HEK293 (cell line): ENCODE measurements around the gene NDUFS1.
A peak's percentile ranks its signal among the peaks of the same experiment; 100 is the strongest.

Experiments used
- BCL11A ChIP-seq: fragments of 450-650 bp; formaldehyde crosslinking; IDR thresholded peaks from 2 replicates; pipeline ENCODE4 v1.5.1; 2016; ENCODE audit warnings: low read depth, missing biosample characterization, missing genetic modification characterization
- GFI1B ChIP-seq: fragments of 450-650 bp; formaldehyde crosslinking; IDR thresholded peaks from 2 replicates; pipeline ENCODE4 v1.5.1; 2016; ENCODE audit warnings: missing biosample characterization, missing genetic modification characterization
- KLF10 ChIP-seq: fragments of 450-650 bp; IDR thresholded peaks from 2 replicates; pipeline ENCODE4 v1.5.1; 2018; ENCODE audit warnings: missing biosample characterization, mild to moderate bottlenecking, missing genetic modification characterization
- KLF16 ChIP-seq: fragments of 450-650 bp; formaldehyde crosslinking; IDR thresholded peaks from 2 replicates; pipeline ENCODE4 v1.5.1; 2017; ENCODE audit warnings: missing biosample characterization, missing genetic modification characterization
- MEIS1 ChIP-seq: sonication (generic); formaldehyde crosslinking; IDR thresholded peaks from 2 replicates; pipeline ENCODE4 v1.8.1; 2022; ENCODE audit warnings: missing genetic modification reagents, mild to moderate bottlenecking, borderline replicate concordance
- OSR2 ChIP-seq: fragments of 450-650 bp; formaldehyde crosslinking; IDR thresholded peaks from 2 replicates; pipeline ENCODE4 v1.5.1; 2016; ENCODE audit warnings: missing biosample characterization, missing genetic modification characterization
- OVOL3 ChIP-seq: fragments of 450-650 bp; formaldehyde crosslinking; IDR thresholded peaks from 2 replicates; pipeline ENCODE4 v1.5.1; 2016; ENCODE audit warnings: missing biosample characterization, missing genetic modification characterization
- PRDM1 ChIP-seq: fragments of 450-650 bp; formaldehyde crosslinking; IDR thresholded peaks from 2 replicates; pipeline ENCODE4; 2016; ENCODE audit warnings: missing biosample characterization, missing genetic modification characterization
- PRDM2 ChIP-seq: fragments of 450-650 bp; formaldehyde crosslinking; IDR thresholded peaks from 2 replicates; pipeline ENCODE4 v1.5.1; 2016; ENCODE audit warnings: missing biosample characterization, missing genetic modification characterization, borderline replicate concordance
- SETDB1 ChIP-seq: IDR thresholded peaks from one replicate; pipeline ENCODE4 v1.6.1; 2017; ENCODE audit warnings: mild to moderate bottlenecking, low read length, moderate library complexity, mixed read lengths; ENCODE audit not compliant: insufficient read length
- SP2 ChIP-seq: fragments of 450-650 bp; formaldehyde crosslinking; IDR thresholded peaks from 2 replicates; pipeline ENCODE4 v1.5.1; 2016; ENCODE audit warnings: missing biosample characterization, missing genetic modification characterization
- ZBTB11 ChIP-seq: fragments of 450-650 bp; formaldehyde crosslinking; conservative IDR thresholded peaks from 2 replicates; pipeline ENCODE4 v1.5.1; 2016; ENCODE audit warnings: low read depth, missing biosample characterization, missing genetic modification characterization
- ZFHX2 ChIP-seq: fragments of 450-650 bp; formaldehyde crosslinking; conservative IDR thresholded peaks from 2 replicates; pipeline ENCODE4 v1.5.1; 2016; ENCODE audit warnings: missing biosample characterization, missing genetic modification characterization
- ZFP3 ChIP-seq: fragments of 450-650 bp; formaldehyde crosslinking; IDR thresholded peaks from 2 replicates; pipeline ENCODE4 v1.5.1; 2016; ENCODE audit warnings: low read depth, missing biosample characterization, missing genetic modification characterization
- ZNF10 ChIP-seq: fragments of 450-650 bp; formaldehyde crosslinking; IDR thresholded peaks from 2 replicates; pipeline ENCODE4 v1.5.1; 2017; ENCODE audit warnings: missing biosample characterization, missing genetic modification characterization
- ZNF114 ChIP-seq: fragments of 450-650 bp; formaldehyde crosslinking; IDR thresholded peaks from 2 replicates; pipeline ENCODE4 v1.5.0; 2017; ENCODE audit warnings: missing biosample characterization, missing genetic modification characterization
- ZNF133 ChIP-seq: fragments of 450-650 bp; formaldehyde crosslinking; IDR thresholded peaks from 2 replicates; pipeline ENCODE4 v1.5.1; 2016; ENCODE audit warnings: missing biosample characterization, missing genetic modification characterization
- ZNF140 ChIP-seq: fragments of 450-650 bp; formaldehyde crosslinking; IDR thresholded peaks from 2 replicates; pipeline ENCODE4 v1.5.1; 2016; ENCODE audit warnings: missing biosample characterization, missing genetic modification characterization
- ZNF239 ChIP-seq: fragments of 450-650 bp; formaldehyde crosslinking; IDR thresholded peaks from 2 replicates; pipeline ENCODE4 v1.5.1; 2016; ENCODE audit warnings: missing biosample characterization, missing genetic modification characterization
- ZNF416 ChIP-seq: fragments of 450-650 bp; formaldehyde crosslinking; IDR thresholded peaks from 2 replicates; pipeline ENCODE4 v1.5.1; 2016; ENCODE audit warnings: missing biosample characterization, missing genetic modification characterization
- ZNF426 ChIP-seq: fragments of 450-650 bp; formaldehyde crosslinking; IDR thresholded peaks from 2 replicates; pipeline ENCODE4 v1.5.1; 2017; ENCODE audit warnings: missing biosample characterization, missing genetic modification characterization, mild to moderate bottlenecking, inconsistent platforms, moderate library complexity
- ZNF514 ChIP-seq: fragments of 450-650 bp; formaldehyde crosslinking; IDR thresholded peaks from 2 replicates; pipeline ENCODE4 v1.5.1; 2016; ENCODE audit warnings: missing biosample characterization, missing genetic modification characterization
- ZNF549 ChIP-seq: fragments of 450-650 bp; IDR thresholded peaks from 2 replicates; pipeline ENCODE4 v1.5.1; 2018; ENCODE audit warnings: missing biosample characterization, missing genetic modification characterization, mild to moderate bottlenecking, inconsistent platforms, moderate library complexity
- ZNF558 ChIP-seq: fragments of 450-650 bp; formaldehyde crosslinking; IDR thresholded peaks from 2 replicates; pipeline ENCODE4 v1.5.1; 2016; ENCODE audit warnings: missing biosample characterization, missing genetic modification characterization
- ZNF610 ChIP-seq: fragments of 450-650 bp; formaldehyde crosslinking; IDR thresholded peaks from 2 replicates; pipeline ENCODE4 v1.5.1; 2016; ENCODE audit warnings: missing biosample characterization, missing genetic modification characterization, borderline replicate concordance
- ZNF623 ChIP-seq: fragments of 450-650 bp; formaldehyde crosslinking; IDR thresholded peaks from 2 replicates; pipeline ENCODE4 v1.5.1; 2016; ENCODE audit warnings: missing biosample characterization, missing genetic modification characterization
- ZNF677 ChIP-seq: fragments of 450-650 bp; IDR thresholded peaks from 2 replicates; pipeline ENCODE4 v1.5.0; 2018; ENCODE audit warnings: missing biosample characterization, mild to moderate bottlenecking, missing genetic modification characterization, moderate library complexity
- ZNF776 ChIP-seq: fragments of 450-650 bp; formaldehyde crosslinking; IDR thresholded peaks from 2 replicates; pipeline ENCODE4 v1.5.0; 2017; ENCODE audit warnings: missing biosample characterization, missing genetic modification characterization, borderline replicate concordance
- ZNF777 ChIP-seq: fragments of 450-650 bp; formaldehyde crosslinking; IDR thresholded peaks from 2 replicates; pipeline ENCODE4 v1.5.1; 2017; ENCODE audit warnings: missing biosample characterization, missing genetic modification characterization, borderline replicate concordance
- ZNF843 ChIP-seq: fragments of 450-650 bp; formaldehyde crosslinking; IDR thresholded peaks from 2 replicates; pipeline ENCODE4 v1.5.1; 2016; ENCODE audit warnings: missing biosample characterization, missing genetic modification characterization
- ZSCAN30 ChIP-seq: fragments of 450-650 bp; IDR thresholded peaks from 2 replicates; pipeline ENCODE4 v1.5.1; 2018; ENCODE audit warnings: missing biosample characterization, mild to moderate bottlenecking, missing genetic modification characterization, moderate library complexity
- TF ChIP-seq, protein P1 (sequence below): fragments of 450-650 bp; formaldehyde crosslinking; IDR thresholded peaks from 2 replicates; pipeline ENCODE4 v1.5.1; 2016; ENCODE audit warnings: missing biosample characterization, missing genetic modification characterization

Gene NDUFS1

GRCh38 chr2:206084439-206084869, 74.8 kb downstream of the NDUFS1 start (continued):
- TF ChIP-seq MEIS1 (CRISPR knock-in tag) (no peak), ZNF416 (tag by site-specific recombination) (no peak), SETDB1 (no peak), ZNF426 (tag by site-specific recombination) (no peak), KLF10 (tag by site-specific recombination) (no peak), OSR2 (tag by site-specific recombination) (peak; percentile 84), ZNF133 (tag by site-specific recombination) (no peak), SP2 (peak; percentile 72), ZSCAN30 (tag by site-specific recombination) (0 out of 2 replicates have a peak, but pooled peaks have one; percentile 18), ZNF623 (tag by site-specific recombination) (no peak), ZNF558 (tag by site-specific recombination) (no peak), ZFHX2 (tag by site-specific recombination) (no peak), KLF16 (no peak), ZBTB11 (0 out of 2 replicates have a peak, but pooled peaks have one; percentile 38), ZNF140 (tag by site-specific recombination) (no peak), PRDM1 (tag by site-specific recombination) (no peak), ZNF514 (no peak), ZNF549 (tag by site-specific recombination) (no peak), ZNF10 (tag by site-specific recombination) (no peak), OVOL3 (tag by site-specific recombination) (no peak), ZNF239 (tag by site-specific recombination) (no peak), ZNF677 (tag by site-specific recombination) (no peak), ZNF610 (tag by site-specific recombination) (no peak), ZNF777 (tag by site-specific recombination) (no peak), ZNF114 (tag by site-specific recombination) (no peak), ZNF776 (tag by site-specific recombination) (no peak), GFI1B (tag by site-specific recombination) (no peak), BCL11A (peak; percentile 82), ZFP3 (tag by site-specific recombination) (peak; percentile 71; the same call in 1 of the 2 replicates), ZNF843 (tag by site-specific recombination) (no peak), PRDM2 (tag by site-specific recombination) (no peak)
- TF ChIP-seq, protein P1, sequence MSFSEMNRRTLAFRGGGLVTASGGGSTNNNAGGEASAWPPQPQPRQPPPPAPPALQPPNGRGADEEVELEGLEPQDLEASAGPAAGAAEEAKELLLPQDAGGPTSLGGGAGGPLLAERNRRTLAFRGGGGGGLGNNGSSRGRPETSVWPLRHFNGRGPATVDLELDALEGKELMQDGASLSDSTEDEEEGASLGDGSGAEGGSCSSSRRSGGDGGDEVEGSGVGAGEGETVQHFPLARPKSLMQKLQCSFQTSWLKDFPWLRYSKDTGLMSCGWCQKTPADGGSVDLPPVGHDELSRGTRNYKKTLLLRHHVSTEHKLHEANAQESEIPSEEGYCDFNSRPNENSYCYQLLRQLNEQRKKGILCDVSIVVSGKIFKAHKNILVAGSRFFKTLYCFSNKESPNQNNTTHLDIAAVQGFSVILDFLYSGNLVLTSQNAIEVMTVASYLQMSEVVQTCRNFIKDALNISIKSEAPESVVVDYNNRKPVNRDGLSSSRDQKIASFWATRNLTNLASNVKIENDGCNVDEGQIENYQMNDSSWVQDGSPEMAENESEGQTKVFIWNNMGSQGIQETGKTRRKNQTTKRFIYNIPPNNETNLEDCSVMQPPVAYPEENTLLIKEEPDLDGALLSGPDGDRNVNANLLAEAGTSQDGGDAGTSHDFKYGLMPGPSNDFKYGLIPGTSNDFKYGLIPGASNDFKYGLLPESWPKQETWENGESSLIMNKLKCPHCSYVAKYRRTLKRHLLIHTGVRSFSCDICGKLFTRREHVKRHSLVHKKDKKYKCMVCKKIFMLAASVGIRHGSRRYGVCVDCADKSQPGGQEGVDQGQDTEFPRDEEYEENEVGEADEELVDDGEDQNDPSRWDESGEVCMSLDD (tag by site-specific recombination): peak; percentile 65
